Measurements from ENCODE around the gene XIRP2. TPM values are rescaled to one million over a fixed set of nuclear protein-coding genes. Genes with fewer than 3 reads are reported as not detected.
A peak's percentile ranks its signal among the peaks of the same experiment; 100 is the strongest.

XIRP2 gene
- total and polyA plus RNA-seq, 2 of the 8 experiments (the other 6 are each of a cell fraction or from before 2014, with no cell fraction given), result 0.11 TPM; not detected in 1

DNA sequence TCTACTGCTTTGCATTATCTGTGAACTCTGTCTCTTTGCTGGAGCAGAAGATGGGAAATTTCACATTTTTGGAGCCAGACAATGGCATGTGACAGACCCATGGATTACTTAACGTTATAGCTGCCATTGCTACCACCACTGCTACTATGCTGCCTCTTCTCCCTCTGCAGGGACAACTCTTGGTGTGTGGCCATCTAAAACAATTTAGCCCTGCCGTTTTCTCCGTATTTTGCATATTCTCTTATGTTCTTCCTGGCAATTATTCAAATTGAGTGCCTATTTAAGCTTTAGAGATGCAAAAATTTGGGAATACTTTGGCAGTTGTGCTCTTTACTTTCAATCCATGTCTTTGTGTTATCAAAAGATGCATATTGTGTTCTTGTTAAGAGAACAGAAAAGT lies 386.8 kb downstream of the XIRP2 start:
- CTCF ChIA-PET (ENCODE audit: partially characterized antibody), result interaction anchor here (1.1 to 2.2 kb wide), 2 partner anchors 11 to 17 kb away, joined by 3 to 8 read pairs; no protein-coding TSS in a partner anchor
- Histone ChIP-seq H3K4me2 (ENCODE audit: insufficient read depth in 1 of 2, low read depth in 2 of 2, low read length in 2 of 2) (peak overlapping the region; percentile 24 to 51), H3K79me2 (ENCODE audit: control insufficient read depth in 1 of 2, insufficient read depth in 2 of 2, low read length in 2 of 2) (no peaks in the 10 kb centered on the region), H3K79me1 (ENCODE audit: low read depth, low read length) (no peaks in the 10 kb centered on the region), H2AK5ac (ENCODE audit: low read depth, low read length) (no peak overlapping the region), H4K20me1 (replicated peaks in 1 of 2; ENCODE audit: control insufficient read depth in 1 of 2, insufficient read depth in 2 of 2, low read length in 2 of 2) (no peaks in the 10 kb centered on the region), H3K9me3 (ENCODE audit: insufficient read depth in 2 of 2, low read depth in 1 of 2, low read length in 1 of 2) (peaks cover 0 to 4% of the 10 kb centered on the region in 2 experiments; a peak in 2 of 4 replicates), H2AFZ (ENCODE audit: low read length) (no peak overlapping the region), H4K5ac (ENCODE audit: insufficient read length, low read depth, low read length) (peak overlapping the region; percentile 72), H3K4me3 (ENCODE audit: extremely low read depth in 1 of 4, insufficient read depth in 2 of 4, low read depth in 3 of 4, low read length in 4 of 4) (peak overlapping the region in 1 of 4 experiments; percentile 6; a peak in 1 of 8 replicates), H2BK15ac (ENCODE audit: low read length) (no peak overlapping the region), H3K9ac (replicated peaks in 1 of 4; ENCODE audit: extremely low read depth in 1 of 4, low read depth in 3 of 4, low read length in 3 of 4) (no peak overlapping the region), H3K23me2 (ENCODE audit: low read depth, low read length) (no peaks in the 10 kb centered on the region), H4K8ac (ENCODE audit: extremely low read depth, insufficient read depth, low read length) (no peak overlapping the region), H3K27ac (ENCODE audit: low read depth, low read length) (no peak overlapping the region), H3K27me3 (replicated peaks in 1 of 4; ENCODE audit: control insufficient read depth in 3 of 4, extremely low read depth in 1 of 4, insufficient read depth in 3 of 4, low read length in 3 of 4) (no peaks in the 10 kb centered on the region), H3K4ac (replicated peaks; ENCODE audit: insufficient read length, low read depth, low read length) (no peak overlapping the region), H3K23ac (ENCODE audit: insufficient read length) (no peak overlapping the region), H3K56ac (replicated peaks; ENCODE audit: insufficient read length, low read depth, low read length) (peak overlapping the region; percentile 5), H4K91ac (replicated peaks; ENCODE audit: insufficient read length, low read length) (no peak overlapping the region), H3K14ac (ENCODE audit: insufficient read length) (no peak overlapping the region), H2BK20ac (ENCODE audit: low read length) (peak overlapping the region; percentile 74; the same call in 1 of the 2 replicates), H3K18ac (ENCODE audit: extremely low read depth, low read length) (peak overlapping the region; percentile 52; the same call in 1 of the 2 replicates), H3K36me3 (ENCODE audit: control insufficient read depth in 2 of 4, insufficient read depth in 4 of 4, low read length in 3 of 4) (no peaks in the 10 kb centered on the region; a peak in 1 of 8 replicates), H2BK120ac (replicated peaks; ENCODE audit: low read depth, low read length) (peak overlapping the region; percentile 69), H3K4me1 (replicated peaks in 1 of 4; ENCODE audit: control insufficient read depth in 3 of 4, insufficient read depth in 4 of 4, low read length in 3 of 4) (peaks cover 0 to 17% (median 5%) of the 10 kb centered on the region in 4 experiments; a peak in 5 of 7 replicates), H2BK12ac (ENCODE audit: low read depth, low read length) (no peak overlapping the region), H2BK5ac (ENCODE audit: low read depth, low read length) (peak overlapping the region; percentile 84; the same call in 1 of the 2 replicates)
- FAIRE-seq, result peak; percentile 69
- DNase-seq (ENCODE audit: low read depth in 1 of 2, low spot score in 2 of 2), result peak in 1 of 2 experiments; percentile 67
- 0% methylated on average over 3 of the region's 3 CpGs; no CpG with 5 or more reads in 1 of the 2 experiments for WGBS, 2 experiments (ENCODE audit: extremely low coverage in 1 of 2, insufficient coverage in 1 of 2, insufficient read length in 1 of 2, insufficient replicate concordance in 2 of 2, low coverage in 1 of 2, low lambda C conversion rate in 2 of 2, missing lambda C conversion rate in 1 of 2)
- POLR2A ChIA-PET (ENCODE audit: partially characterized antibody), result interaction anchor here (1.2 to 1.3 kb wide), 2 partner anchors 8 to 18 kb away, joined by 3 read pairs; partner anchors contain the start of gene B3GALT1
- TF ChIP-seq CEBPB (IDR thresholded peaks at IDR 0.05; ENCODE audit: low read depth, low read length), result no peak
- TF ChIP-seq, protein P1, sequence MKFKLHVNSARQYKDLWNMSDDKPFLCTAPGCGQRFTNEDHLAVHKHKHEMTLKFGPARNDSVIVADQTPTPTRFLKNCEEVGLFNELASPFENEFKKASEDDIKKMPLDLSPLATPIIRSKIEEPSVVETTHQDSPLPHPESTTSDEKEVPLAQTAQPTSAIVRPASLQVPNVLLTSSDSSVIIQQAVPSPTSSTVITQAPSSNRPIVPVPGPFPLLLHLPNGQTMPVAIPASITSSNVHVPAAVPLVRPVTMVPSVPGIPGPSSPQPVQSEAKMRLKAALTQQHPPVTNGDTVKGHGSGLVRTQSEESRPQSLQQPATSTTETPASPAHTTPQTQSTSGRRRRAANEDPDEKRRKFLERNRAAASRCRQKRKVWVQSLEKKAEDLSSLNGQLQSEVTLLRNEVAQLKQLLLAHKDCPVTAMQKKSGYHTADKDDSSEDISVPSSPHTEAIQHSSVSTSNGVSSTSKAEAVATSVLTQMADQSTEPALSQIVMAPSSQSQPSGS (IDR thresholded peaks at IDR 0.05; ENCODE audit: low read length), result no peak
- TF ChIP-seq SP1 (IDR thresholded peaks at IDR 0.05; ENCODE audit: low read depth, low read length), result peak; percentile 56; the same call in 1 of the 2 replicates
- no peak for TF ChIP-seq SIX5 (IDR thresholded peaks at IDR 0.05; ENCODE audit: low read depth, low read length)

All from H1 (cell line).